Uterus (tissue), 2 donors: ENCODE results near the gene VPS35L.

ENCODE experiments used
- POLR2A ChIP-seq, 2 donors: fragments of 450-650 bp; IDR thresholded peaks; one replicate each; pipeline ENCODE4 v1.6.1; 2016; ENCODE audit warnings: antibody characterized with exemption in 2 of 2, mild to moderate bottlenecking in 1 of 2, moderate library complexity in 1 of 2
- TF ChIP-seq, protein P1 (sequence below), 4 experiments: fragments of 200-600 bp in 2 of 4; fragments of 450-650 bp in 2 of 4; sonication (generic) in 2 of 4; IDR thresholded peaks; one replicate each; pipeline ENCODE4 v1.5.1; 2016 to 2019; ENCODE audit warnings: antibody characterized with exemption in 4 of 4, mild to moderate bottlenecking in 2 of 4, moderate library complexity in 1 of 4

DNA sequence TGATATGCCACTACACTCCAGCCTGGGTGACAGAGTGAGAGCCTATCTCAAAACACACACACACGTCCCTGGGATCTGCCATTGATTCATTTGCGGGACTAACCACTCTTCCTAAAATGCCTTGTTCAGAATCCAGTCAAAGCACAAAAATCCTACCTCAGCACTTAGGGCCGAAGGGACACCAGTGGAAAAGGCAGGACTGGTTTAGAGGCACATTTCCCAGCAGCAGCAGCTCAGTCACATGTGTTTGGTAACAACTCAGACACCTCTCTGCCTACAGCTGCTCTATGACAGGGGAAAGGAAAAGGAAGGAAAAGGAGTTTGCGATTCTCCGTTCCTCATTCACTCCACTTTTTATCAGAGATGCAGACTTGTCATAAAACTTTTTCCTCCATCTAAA is 150.3 kb downstream of the VPS35L start:
- no peak for TF ChIP-seq POLR2A (IDR thresholded peaks at IDR 0.05)
- TF ChIP-seq, protein P1, sequence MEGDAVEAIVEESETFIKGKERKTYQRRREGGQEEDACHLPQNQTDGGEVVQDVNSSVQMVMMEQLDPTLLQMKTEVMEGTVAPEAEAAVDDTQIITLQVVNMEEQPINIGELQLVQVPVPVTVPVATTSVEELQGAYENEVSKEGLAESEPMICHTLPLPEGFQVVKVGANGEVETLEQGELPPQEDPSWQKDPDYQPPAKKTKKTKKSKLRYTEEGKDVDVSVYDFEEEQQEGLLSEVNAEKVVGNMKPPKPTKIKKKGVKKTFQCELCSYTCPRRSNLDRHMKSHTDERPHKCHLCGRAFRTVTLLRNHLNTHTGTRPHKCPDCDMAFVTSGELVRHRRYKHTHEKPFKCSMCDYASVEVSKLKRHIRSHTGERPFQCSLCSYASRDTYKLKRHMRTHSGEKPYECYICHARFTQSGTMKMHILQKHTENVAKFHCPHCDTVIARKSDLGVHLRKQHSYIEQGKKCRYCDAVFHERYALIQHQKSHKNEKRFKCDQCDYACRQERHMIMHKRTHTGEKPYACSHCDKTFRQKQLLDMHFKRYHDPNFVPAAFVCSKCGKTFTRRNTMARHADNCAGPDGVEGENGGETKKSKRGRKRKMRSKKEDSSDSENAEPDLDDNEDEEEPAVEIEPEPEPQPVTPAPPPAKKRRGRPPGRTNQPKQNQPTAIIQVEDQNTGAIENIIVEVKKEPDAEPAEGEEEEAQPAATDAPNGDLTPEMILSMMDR (IDR thresholded peaks at IDR 0.05): no peak
